ENCODE measurements around the gene CACNA1F.

CACNA1F gene

GRCh38 chrX:49171752-49172279, 61.3 kb downstream of the CACNA1F start, which contains the start of gene PLP2:
PLP2 (plus strand) TSS chrX:49171898; CDS start chrX:49172001, 103 bp downstream.
- peak; percentile 85 for DNase-seq

GRCh38 chrX:49167740-49168108, 65.4 kb downstream of the CACNA1F start:
- no peak for DNase-seq

- peak; percentile 80 for DNase-seq
Measured at GRCh38 chrX:49166914-49167739, 66.0 kb downstream of the CACNA1F start.

- DNase-seq = peak; percentile 82
Measured at GRCh38 chrX:49165901-49166881, 66.9 kb downstream of the CACNA1F start.

- DNase-seq = no peak
Measured at GRCh38 chrX:49164589-49165360, 68.4 kb downstream of the CACNA1F start.

- DNase-seq = peak; percentile 87
Measured at GRCh38 chrX:49163555-49164419, 69.4 kb downstream of the CACNA1F start.

- DNase-seq = no peak
Measured at GRCh38 chrX:49162620-49163019, 70.5 kb downstream of the CACNA1F start, which contains the start of gene MAGIX. MAGIX (plus strand) TSS chrX:49162758; CDS start chrX:49162890, 132 bp downstream.

GRCh38 chrX:49161632-49162031, 71.5 kb downstream of the CACNA1F start:
- DNase-seq = no peak

GRCh38 chrX:49160908-49161307, 72.2 kb downstream of the CACNA1F start:
- no peak for DNase-seq

- no peak for DNase-seq
Measured at GRCh38 chrX:49157194-49157593, 75.9 kb downstream of the CACNA1F start.

- peak; percentile 90 for DNase-seq
Measured at GRCh38 chrX:49155900-49156837, 77.0 kb downstream of the CACNA1F start.

- DNase-seq = no peak
Measured at GRCh38 chrX:49155243-49155899, 77.8 kb downstream of the CACNA1F start.
